Measurements from ENCODE around the gene C2CD4D. TPM values are rescaled to one million over a fixed set of nuclear protein-coding genes. Genes with fewer than 3 reads are reported as not detected.
"Not testable (repeated sequence)": the region's sequence is repeated elsewhere in the genome, so short reads cannot be mapped to it uniquely, and the experiment has no call there.

C2CD4D gene
- total and polyA plus RNA-seq, 4 experiments from 2014 or later = 1.0 to 3.4 (median 1.5) TPM

GRCh38 chr1:151883898-151884297 is 44.3 kb upstream of the C2CD4D start:
- H3K4me3 ChIP-seq (ENCODE audit: low read length in 2 of 2); H3K27me3 Mint-ChIP-seq; H3K4me3 Mint-ChIP-seq; H3K9me3 Mint-ChIP-seq; DNase-seq; H3K9me3 ChIP-seq (ENCODE audit: control insufficient read depth in 1 of 2, low read length in 2 of 2); H3K27ac Mint-ChIP-seq; intact Hi-C loops (cut with micrococcal nuclease); H3K36me3 ChIP-seq (ENCODE audit: insufficient read depth, low read length); H3K4me1 Mint-ChIP-seq; H3K27ac ChIP-seq (ENCODE audit: low read depth, low read length); H3K4me1 ChIP-seq (ENCODE audit: insufficient read depth, low read length); H3K27me3 ChIP-seq (ENCODE audit: insufficient read depth, low read length): not testable (repeated sequence)
- peaks cover 32 to 34% of the 10 kb centered on the region in 2 donors for H3K36me3 Mint-ChIP-seq
- ChIA-PET POLR2A (ENCODE audit: partially characterized antibody) (interaction anchor here (1.0 to 1.1 kb wide), 2 partner anchors 14 to 86 kb away, joined by 3 read pairs; no protein-coding TSS in a partner anchor), CTCF (ENCODE audit: partially characterized antibody) (interaction anchor here (1.0 to 2.0 kb wide), 4 partner anchors 21 to 116 kb away, joined by 3 to 5 read pairs (median 4); no protein-coding TSS in a partner anchor)

- H3K4me3 Mint-ChIP-seq; H3K27ac ChIP-seq (ENCODE audit: low read depth, low read length); H3K4me1 ChIP-seq (ENCODE audit: insufficient read depth, low read length); H3K36me3 ChIP-seq (ENCODE audit: insufficient read depth, low read length); H3K27me3 Mint-ChIP-seq; H3K27me3 ChIP-seq (ENCODE audit: insufficient read depth, low read length); H3K4me1 Mint-ChIP-seq; H3K4me3 ChIP-seq (ENCODE audit: low read length in 2 of 2); H3K9me3 Mint-ChIP-seq; H3K9me3 ChIP-seq (ENCODE audit: control insufficient read depth in 1 of 2, low read length in 2 of 2); DNase-seq; intact Hi-C loops (cut with micrococcal nuclease): not testable (repeated sequence)
- peaks cover 30 to 32% of the 10 kb centered on the region in 2 donors for H3K36me3 Mint-ChIP-seq
- peak overlapping the region in 4 of 7 donors; percentile 7 to 71 (median 18) for H3K27ac Mint-ChIP-seq
- ChIA-PET CTCF (ENCODE audit: partially characterized antibody) (interaction anchor here (0.7 to 1.9 kb wide), 5 partner anchors 15 to 118 kb away, joined by 3 to 6 read pairs (median 5); no protein-coding TSS in a partner anchor), POLR2A (ENCODE audit: partially characterized antibody) (interaction anchor here (1.7 kb wide), 1 partner anchor 16 kb away, joined by 6 read pairs; no protein-coding TSS in a partner anchor)
These were observed 43.3 kb upstream of the C2CD4D start for GRCh38 chr1:151882918-151883317.

- ChIA-PET CTCF (ENCODE audit: partially characterized antibody) (interaction anchor here (0.6 to 1.9 kb wide), 7 partner anchors 15 to 121 kb away, joined by 3 to 6 read pairs (median 5); no protein-coding TSS in a partner anchor), POLR2A (ENCODE audit: partially characterized antibody) (interaction anchor here (1.1 to 1.7 kb wide), 4 partner anchors 16 to 428 kb away, joined by 3 to 6 read pairs (median 5); partner anchors contain the start of genes C2CD4D and THEM4)
- Histone ChIP-seq H3K36me3 (ENCODE audit: insufficient read depth, low read length) (peaks cover 3% of the 10 kb centered on the region), H3K9me3 (ENCODE audit: control insufficient read depth in 1 of 2, low read length in 2 of 2) (no peaks in the 10 kb centered on the region), H3K27ac (ENCODE audit: low read depth, low read length) (no peak overlapping the region), H3K4me1 (ENCODE audit: insufficient read depth, low read length) (no peaks in the 10 kb centered on the region), H3K4me3 (ENCODE audit: low read length in 2 of 2) (no peak overlapping the region), H3K27me3 (ENCODE audit: insufficient read depth, low read length) (no peaks in the 10 kb centered on the region)
- no peaks in the 10 kb centered on the region for H3K27me3 Mint-ChIP-seq
- intact Hi-C loops (cut with micrococcal nuclease) = no loop called here
- H3K9me3 Mint-ChIP-seq = no peaks in the 10 kb centered on the region
- H3K27ac Mint-ChIP-seq = peak overlapping the region in 2 of 7 donors; percentile 36 to 71
- DNase-seq = no peak
- peaks cover 27 to 32% of the 10 kb centered on the region in 2 donors for H3K36me3 Mint-ChIP-seq
- peaks cover 0 to 5% (median 2%) of the 10 kb centered on the region in 4 donors for H3K4me1 Mint-ChIP-seq
- no peak overlapping the region for H3K4me3 Mint-ChIP-seq
These were observed 42.8 kb upstream of the C2CD4D start for GRCh38 chr1:151882466-151882865.

GRCh38 chr1:151881479-151881878 is 41.9 kb upstream of the C2CD4D start:
- no peaks in the 10 kb centered on the region for H3K4me1 ChIP-seq (ENCODE audit: insufficient read depth, low read length)
- CTCF ChIA-PET (ENCODE audit: partially characterized antibody) = interaction anchor here (1.1 to 1.9 kb wide), 8 partner anchors 16 to 123 kb away, joined by 3 to 6 read pairs (median 5); partner anchors contain the start of gene THEM4
- Mint-ChIP-seq H3K27me3 (no peaks in the 10 kb centered on the region), H3K4me3 (no peak overlapping the region), H3K36me3 (peaks cover 29 to 33% of the 10 kb centered on the region in 2 donors), H3K4me1 (peaks cover 0 to 6% (median 2%) of the 10 kb centered on the region in 4 donors), H3K27ac (peak overlapping the region in 3 of 7 donors; percentile 4 to 68 (median 38)), H3K9me3 (no peaks in the 10 kb centered on the region)
- no peak overlapping the region for H3K4me3 ChIP-seq (ENCODE audit: low read length in 2 of 2)
- POLR2A ChIA-PET (ENCODE audit: partially characterized antibody) = interaction anchor here (1.1 to 1.7 kb wide), 4 partner anchors 9 to 427 kb away, joined by 3 to 6 read pairs (median 4); partner anchors contain the start of genes C2CD4D and THEM4
- no peaks in the 10 kb centered on the region for H3K9me3 ChIP-seq (ENCODE audit: control insufficient read depth in 1 of 2, low read length in 2 of 2)
- no peaks in the 10 kb centered on the region for H3K27me3 ChIP-seq (ENCODE audit: insufficient read depth, low read length)
- H3K36me3 ChIP-seq (ENCODE audit: insufficient read depth, low read length) = peaks cover 3% of the 10 kb centered on the region
- no peak for DNase-seq
- H3K27ac ChIP-seq (ENCODE audit: low read depth, low read length) = no peak overlapping the region
- intact Hi-C loops (cut with micrococcal nuclease) = no loop called here

GRCh38 chr1:151875419-151876097 is 35.9 kb upstream of the C2CD4D start:
- Mint-ChIP-seq H3K36me3 (peaks cover 32 to 44% of the 10 kb centered on the region in 2 donors), H3K9me3 (no peaks in the 10 kb centered on the region), H3K4me3 (no peak overlapping the region), H3K27me3 (no peaks in the 10 kb centered on the region), H3K27ac (peak overlapping the region in 6 of 7 donors; percentile 18 to 70 (median 59)), H3K4me1 (peaks cover 11 to 22% (median 19%) of the 10 kb centered on the region in 4 donors)
- Histone ChIP-seq H3K9me3 (ENCODE audit: control insufficient read depth in 1 of 2, low read length in 2 of 2) (no peaks in the 10 kb centered on the region), H3K36me3 (ENCODE audit: insufficient read depth, low read length) (peaks cover 17% of the 10 kb centered on the region), H3K4me3 (ENCODE audit: low read length in 2 of 2) (no peak overlapping the region), H3K27me3 (ENCODE audit: insufficient read depth, low read length) (no peaks in the 10 kb centered on the region), H3K27ac (ENCODE audit: low read depth, low read length) (no peak overlapping the region), H3K4me1 (ENCODE audit: insufficient read depth, low read length) (peaks cover 6% of the 10 kb centered on the region)
- ChIA-PET POLR2A (ENCODE audit: partially characterized antibody) (interaction anchor here (0.9 to 1.2 kb wide), 2 partner anchors 15 to 30 kb away, joined by 4 to 5 read pairs; no protein-coding TSS in a partner anchor), CTCF (ENCODE audit: partially characterized antibody) (interaction anchor here (1.6 kb wide), 1 partner anchor 92 kb away, joined by 3 read pairs; no protein-coding TSS in a partner anchor)
- intact Hi-C loops (cut with micrococcal nuclease) = no loop called here
- DNase-seq = no peak

- DNase-seq; H3K9me3 Mint-ChIP-seq; H3K27me3 Mint-ChIP-seq; H3K4me3 Mint-ChIP-seq; H3K9me3 ChIP-seq (ENCODE audit: control insufficient read depth in 1 of 2, low read length in 2 of 2); H3K4me1 ChIP-seq (ENCODE audit: insufficient read depth, low read length); H3K27ac ChIP-seq (ENCODE audit: low read depth, low read length); CTCF ChIA-PET (ENCODE audit: partially characterized antibody); H3K27me3 ChIP-seq (ENCODE audit: insufficient read depth, low read length); intact Hi-C loops (cut with micrococcal nuclease); H3K4me3 ChIP-seq (ENCODE audit: low read length in 2 of 2); POLR2A ChIA-PET (ENCODE audit: partially characterized antibody): not testable (repeated sequence)
- Mint-ChIP-seq H3K4me1 (peaks cover 13 to 30% (median 18%) of the 10 kb centered on the region in 4 donors), H3K27ac (peak overlapping the region in 6 of 7 donors; percentile 25 to 74 (median 47)), H3K36me3 (peaks cover 32 to 38% of the 10 kb centered on the region in 2 donors)
- H3K36me3 ChIP-seq (ENCODE audit: insufficient read depth, low read length) = peaks cover 17% of the 10 kb centered on the region
These were observed 33.2 kb upstream of the C2CD4D start for GRCh38 chr1:151872776-151873175.
